AML-193 (cell line): ENCODE measurements around the gene PPP1CC.
"Not testable (repeated sequence)": the region's sequence is repeated elsewhere in the genome, so short reads cannot be mapped to it uniquely, and the experiment has no call there.

Source experiments
- DNase-seq, 2 experiments: peaks; one replicate each; lab custom pipeline; 2025; lab: John Stamatoyannopoulos, UW

PPP1CC gene

DNA sequence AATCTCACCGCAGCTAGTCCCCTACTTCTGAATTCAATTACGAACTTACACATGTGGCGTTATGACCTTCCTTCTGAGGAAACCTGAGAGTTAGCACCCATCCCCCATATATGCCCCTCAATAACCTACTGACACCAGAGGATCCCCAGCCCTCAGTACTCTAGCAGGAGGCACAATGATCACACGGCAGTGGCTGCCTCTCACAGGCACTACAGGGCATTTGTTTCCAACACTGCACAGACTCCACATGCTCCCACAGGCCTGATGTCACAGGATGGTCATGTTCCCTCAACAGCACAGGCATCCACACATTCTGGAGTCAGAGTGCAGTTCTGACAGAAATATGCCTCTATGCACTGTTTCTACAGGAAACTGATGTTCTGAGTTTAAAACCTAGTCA is 17.4 kb downstream of the PPP1CC start:
- DNase-seq, result no peak

DNA sequence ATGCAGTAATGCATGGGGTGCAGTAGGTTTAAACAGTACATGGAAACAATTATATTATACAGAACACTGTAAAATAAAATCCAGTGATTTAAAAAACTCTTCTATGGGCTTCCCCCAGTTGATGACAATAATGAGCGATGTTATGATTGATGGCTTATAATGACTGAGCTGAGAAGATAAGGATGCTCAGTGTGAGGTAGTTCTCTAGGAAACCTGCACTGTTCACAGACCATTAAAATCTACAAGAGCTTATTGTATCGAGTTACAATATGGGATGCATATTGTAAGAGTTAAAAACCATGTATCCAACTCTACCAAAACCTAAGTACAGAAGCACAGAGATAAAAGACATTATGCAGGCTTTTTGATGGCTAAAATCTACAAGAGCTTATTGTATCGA is 19.8 kb downstream of the PPP1CC start:
- DNase-seq, result not testable (repeated sequence)

DNA sequence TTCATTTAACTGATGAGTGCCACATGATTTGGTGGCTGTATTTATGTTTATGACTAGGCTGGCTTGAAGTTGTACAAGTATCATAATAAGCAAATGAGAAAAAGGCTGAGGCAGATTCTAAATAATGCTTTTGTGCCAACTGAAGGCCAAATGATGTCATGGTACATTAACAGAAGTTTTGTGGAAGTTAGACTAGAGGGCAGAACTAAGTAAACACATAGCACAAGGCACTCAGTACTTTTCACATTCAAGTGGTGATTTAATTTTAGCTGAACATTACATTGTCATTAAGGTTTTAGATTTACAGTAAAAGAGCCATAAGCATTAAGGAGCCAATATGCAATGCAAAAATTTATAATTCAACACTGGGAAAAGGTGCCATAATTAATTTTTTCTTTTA is 21.1 kb downstream of the PPP1CC start:
- DNase-seq, result no peak

DNA sequence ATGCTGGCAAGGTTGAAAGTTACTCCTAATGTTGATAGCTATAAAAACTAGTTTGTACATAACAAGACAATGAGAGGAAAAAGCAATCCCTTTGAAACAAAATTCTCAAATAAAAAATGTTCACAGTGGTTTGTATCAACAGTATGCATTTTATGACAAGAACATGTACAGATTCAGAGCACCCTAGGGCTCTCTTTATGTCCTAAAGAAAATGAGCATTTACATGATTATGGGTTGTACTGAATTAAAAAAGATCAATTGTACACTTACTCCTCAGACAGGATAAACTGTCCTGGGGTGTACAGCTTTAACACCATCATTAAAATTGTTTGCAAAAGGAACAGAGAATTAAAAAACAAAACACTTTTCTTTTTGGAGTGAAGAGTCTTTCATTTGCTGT is 22.2 kb downstream of the PPP1CC start:
- no peak for DNase-seq

DNA sequence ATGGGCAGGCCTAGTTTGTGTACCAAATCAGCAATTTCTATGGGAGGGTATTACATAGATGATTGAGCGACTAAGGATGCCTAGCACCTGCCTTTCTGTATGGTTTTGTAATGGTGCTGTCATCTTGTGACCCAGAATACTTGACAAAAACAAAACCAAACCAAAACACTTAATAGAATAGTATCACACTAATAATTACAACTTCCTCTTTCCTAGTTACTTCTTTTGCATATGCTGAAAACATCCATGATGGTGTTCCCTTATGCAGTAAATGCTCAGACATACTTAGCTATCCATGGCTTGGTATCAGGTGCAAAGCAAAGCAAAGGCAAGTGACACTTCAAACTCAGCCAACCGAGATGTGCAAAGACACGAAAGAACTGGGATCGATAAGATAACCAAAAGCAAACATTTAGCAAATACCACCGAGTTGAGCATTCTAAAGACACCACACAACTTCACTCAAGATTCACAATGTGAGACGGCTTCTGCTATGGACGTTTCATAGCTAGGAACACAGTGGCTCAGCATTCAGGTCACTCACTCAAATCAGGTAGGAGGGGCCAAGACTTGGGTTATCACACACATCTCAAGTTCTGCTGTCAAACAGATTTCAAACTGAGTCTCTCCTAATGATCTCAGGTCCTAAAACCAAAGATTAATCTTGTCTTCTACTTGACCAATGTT is 24.3 kb downstream of the PPP1CC start:
- no peak for DNase-seq

DNA sequence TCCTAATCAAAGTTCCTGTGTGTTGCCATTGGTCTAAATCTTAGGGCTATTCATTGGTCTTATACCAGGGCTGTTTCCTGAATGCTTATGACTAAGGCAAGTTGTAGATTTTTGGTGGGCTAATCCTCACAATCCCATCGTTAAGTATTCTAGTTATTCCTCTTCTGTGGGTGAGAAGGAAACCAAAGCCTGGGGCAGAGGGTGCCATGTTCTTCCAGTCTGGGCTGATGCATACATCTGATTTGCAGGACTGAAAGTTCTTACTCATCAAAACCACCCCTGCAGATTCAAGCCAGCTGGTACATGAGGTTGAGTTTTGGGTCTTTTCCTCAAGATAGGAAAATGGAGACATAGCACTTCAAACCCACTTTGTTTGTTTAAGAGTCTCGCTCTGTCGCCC is 25.7 kb downstream of the PPP1CC start:
- DNase-seq, result no peak

DNA sequence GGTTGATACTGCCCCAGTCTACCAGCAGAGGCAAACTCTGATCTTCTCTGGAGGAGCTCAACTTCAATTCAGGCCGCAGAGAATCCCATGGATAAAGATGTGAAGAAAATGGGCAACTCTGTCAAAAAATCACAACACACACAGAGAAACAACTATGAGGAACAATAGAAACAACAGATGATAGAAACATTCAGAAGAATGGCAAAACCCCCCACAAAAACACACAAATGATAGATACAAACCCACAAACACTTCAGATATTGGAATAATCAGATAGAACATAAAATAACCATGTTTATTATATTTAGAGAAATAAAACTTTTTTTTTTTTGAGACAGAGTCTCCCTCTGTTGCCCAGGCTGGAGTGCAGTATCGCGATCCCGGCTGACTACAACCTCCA is 33.8 kb downstream of the PPP1CC start:
- no peak for DNase-seq

DNA sequence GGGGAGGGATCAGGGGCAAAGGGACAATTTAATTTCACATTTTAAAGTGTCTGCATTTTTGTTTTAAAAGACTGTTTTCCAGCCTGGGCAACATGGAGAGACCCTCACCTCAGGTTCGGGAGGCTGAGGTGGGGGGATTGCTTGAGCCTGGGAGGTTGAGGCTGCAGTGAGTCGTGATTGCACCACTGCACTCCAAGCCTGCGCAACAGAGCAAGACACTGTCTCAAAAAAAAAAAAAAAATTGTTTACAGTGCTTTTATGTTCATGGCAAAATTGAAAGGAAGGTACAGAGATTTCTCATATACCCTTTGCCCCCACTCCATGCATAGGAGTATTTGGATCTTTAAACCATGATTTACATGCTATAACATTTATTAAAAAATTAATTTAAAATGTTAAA is 37.4 kb downstream of the PPP1CC start:
- no peak for DNase-seq

DNA sequence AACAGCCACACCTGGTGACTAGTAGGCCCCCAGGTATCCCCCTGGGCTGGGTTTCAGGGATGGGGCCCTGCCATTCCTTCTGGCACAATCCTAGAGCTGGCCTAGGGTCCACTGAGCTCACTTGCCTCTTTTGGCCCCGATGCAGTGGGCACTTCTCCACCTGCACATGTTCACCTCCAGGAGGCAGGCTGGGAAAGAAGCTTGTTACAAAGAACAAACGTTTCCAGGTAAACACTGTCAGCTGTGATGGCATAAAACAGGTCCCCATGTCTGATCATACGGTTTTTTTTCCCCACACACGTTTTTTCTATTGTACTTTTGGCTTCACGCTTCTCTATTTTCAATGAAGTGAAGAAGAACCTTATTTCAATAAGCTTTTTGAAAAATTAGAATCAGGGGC is 37.9 kb downstream of the PPP1CC start:
- DNase-seq, result no peak

DNA sequence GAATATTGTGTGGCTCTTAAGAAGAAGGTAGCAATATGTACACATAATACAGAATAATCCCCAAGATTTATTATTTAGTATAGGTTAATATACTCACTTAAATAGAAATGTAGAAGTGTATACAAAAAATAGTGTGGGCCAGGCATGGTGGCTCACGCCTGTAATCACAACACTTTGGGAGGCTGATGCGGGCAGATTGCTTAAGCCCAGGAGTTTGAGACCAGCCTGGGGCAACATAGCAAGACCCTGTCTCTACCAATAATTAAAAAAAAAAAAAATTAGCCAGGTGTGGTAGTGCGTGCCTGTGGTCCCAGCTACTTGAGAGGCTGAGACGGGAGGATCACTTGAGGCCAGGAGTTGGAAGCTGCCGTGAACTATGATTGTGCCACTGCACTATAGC is 38.5 kb downstream of the PPP1CC start:
- no peak for DNase-seq

DNA sequence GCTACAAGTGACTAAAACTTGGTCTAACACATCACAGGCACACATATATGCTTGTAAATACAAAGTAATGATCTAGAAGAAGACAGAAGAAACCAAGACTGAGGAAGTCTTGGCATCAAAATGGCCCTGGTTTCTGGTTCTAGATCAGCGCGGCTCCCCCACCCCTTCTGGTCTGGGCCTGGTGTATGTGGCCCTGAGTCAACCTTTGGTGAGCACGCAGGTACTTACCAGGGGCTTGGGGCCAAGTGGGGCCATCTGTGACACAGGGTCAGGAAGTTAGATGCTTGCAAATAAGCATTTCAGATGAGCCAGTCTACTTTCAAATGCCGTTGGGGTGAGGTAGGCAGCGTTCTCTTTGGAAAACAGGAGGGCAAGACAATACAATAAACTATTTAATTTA is 40.6 kb downstream of the PPP1CC start:
- no peak for DNase-seq

DNA sequence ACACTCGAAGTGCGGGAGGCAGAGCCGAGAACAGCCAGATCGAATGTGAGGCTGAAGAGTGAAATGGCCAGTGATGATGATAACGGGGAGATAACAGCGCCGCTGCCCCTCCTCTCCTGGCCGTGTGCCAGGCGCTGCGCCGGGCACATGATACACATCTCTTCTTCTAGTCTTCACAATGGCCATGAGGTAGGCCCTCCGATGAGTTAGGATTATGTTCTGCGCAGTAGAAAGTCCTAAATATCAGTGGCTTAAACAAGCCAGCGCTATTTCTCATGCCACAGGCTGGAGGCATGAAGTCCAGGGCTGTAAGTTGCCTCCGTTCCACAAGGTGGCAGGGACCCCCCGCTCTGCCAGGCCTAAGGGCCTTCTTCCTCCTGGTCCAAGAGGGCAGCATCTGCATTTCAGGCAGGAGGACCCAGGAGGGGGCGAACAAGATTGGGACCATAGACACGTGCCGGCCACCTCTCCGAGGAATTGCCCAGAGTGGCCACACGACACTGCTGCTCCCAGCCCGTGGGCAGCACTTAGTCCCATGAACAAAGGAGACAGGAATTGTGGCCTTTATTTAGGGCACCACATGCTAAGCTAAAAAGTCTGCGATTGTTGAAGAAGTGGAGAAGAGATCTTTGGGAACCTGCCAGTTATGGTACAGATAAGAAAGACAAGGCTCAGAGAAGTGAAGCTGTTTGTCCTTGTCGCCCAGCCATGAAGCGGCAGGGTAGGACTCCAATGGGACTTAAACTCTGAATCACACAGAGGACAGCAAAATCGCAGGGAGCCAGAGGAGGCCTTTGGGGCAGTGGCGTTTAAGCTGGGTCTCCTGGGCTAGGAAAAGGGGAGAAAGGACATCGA is 42.9 kb downstream of the PPP1CC start:
- no peak for DNase-seq

DNA sequence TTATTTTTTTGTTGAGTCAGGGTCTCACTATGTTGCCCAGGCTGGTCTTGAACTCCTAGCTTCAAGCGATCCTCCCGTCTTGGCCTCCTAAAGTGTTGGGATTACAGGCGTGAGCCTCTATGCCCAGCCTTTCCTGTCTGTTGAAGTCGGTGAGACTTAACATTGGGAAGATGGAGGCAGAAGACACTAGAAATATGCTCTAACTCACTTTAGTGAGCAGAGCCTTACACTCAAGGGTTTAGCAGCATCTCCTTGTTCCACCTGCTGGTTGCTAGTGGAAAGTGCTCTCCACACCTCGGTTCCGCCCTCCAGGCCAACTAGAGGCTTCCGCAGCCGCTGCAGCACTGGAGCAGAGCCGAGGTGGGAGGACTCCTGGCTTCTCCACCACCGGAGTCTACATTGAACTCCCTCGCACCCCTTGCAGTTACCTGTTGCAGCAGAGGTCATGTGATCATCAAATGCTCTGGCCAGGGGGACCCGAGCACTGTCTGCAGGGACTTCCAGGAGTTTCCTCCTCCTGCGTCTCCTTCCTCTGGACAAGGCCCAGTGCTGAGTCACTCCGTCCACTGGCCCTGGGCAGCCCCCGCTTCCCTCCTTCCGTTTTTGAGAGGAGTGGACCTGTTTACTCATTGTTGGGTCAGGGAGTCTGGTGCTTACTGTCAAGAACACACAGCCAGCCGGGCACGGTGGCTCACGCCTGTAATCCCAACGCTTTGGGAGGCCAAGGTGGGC is 44.4 kb downstream of the PPP1CC start:
- peak; percentile 80 to 83 for DNase-seq

DNA sequence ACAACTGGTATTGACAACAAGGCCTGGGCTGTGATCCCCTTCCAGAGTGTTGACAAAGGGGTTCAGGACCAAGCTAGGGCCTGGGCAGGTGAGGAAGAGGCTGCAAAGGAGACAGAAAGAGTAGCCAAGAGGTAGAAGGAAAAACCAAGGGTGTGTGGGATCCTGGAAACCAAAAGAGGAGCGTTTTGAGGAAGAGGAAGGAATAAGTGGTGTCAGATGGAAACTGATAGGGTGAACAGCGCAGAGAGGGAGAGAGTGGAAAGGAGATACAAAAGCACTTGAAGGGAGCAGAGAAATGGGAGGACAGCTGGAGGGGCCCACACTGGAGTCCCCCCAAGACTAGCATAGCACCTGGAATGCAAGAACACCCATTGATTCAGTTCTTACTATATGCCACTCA is 45.5 kb downstream of the PPP1CC start:
- no peak for DNase-seq

DNA sequence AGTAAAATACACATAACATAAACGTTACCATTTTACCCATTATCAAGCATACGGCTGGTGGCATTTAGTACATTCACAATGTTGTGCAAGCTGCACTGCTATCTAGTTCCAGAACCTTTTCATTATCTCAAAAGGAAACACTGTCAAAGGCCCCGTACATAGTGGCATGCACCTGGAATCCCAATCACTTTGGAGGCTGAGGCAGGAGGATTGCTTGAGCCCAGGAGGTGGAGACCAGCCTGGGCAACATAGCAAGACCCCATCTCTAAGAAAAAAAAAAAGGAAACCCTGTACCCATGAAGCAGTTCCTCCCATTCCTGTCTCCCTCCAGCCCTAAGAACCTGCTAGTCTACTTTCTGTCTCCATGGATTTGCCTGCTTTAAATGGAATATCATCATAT is 46.4 kb downstream of the PPP1CC start:
- no peak for DNase-seq

DNA sequence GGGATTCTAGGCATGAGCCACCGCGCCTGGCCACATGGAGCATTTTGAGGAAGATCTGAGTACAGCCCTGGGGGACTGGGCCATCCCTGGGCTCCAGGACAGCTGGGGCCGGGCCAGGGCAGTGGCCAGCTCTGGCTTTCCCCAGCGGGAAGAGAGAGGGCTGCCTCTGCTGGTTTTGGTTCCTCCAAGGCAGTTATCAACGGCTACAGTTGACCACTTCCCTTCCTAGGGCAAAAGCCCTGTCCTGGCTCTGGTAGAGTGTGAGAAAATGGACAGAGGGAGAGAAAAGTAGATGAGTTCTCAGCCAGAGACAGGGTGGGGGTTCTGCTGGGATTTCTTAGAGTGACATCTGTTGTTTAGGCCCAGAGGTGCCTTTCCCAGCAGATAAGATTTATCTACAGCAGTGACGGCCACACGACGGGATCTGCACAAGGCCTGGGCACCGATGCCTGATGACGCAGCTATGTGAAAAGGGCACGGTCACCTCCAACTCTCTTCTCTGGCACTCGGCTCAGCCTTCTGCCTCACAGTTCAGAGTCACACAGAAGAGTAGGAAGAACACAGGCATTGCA is 48.3 kb downstream of the PPP1CC start:
- peak; percentile 56 to 57 for DNase-seq

DNA sequence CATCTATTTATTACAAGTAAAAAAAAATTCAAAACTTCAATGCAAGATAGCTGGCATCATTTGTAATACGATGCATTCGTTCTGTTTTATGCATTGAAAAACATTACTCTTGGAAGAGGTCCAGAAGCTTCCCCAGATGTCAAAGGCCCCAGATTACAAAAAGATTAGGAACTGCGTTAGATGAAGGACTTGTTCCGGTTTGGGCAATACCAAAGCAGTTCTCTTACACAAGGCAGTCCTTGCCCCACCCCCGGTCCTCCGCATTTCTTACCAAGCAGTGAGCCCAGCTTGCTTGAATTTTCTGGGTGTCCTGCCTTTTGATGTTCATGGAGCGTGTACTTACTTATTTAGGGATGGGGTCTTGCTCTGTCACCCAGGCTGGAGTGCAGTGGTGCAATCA is 49.0 kb downstream of the PPP1CC start:
- peak; percentile 83 to 89 for DNase-seq

DNA sequence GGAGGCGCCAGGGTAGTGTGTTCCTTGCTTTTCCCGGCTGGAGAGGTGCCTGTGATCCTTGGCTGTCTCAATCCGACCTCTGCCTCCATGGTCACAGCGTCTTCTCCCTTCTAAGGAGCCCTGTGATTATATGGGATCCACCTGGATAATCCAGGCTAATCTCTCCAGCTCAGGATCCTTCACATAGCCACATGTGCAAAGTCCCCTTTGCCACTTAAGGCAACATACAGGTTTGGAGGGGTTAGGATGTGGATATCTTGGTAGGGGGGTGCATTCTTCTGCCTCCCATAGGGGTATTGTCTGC is 52.6 kb downstream of the PPP1CC start:
- no peak for DNase-seq

DNA sequence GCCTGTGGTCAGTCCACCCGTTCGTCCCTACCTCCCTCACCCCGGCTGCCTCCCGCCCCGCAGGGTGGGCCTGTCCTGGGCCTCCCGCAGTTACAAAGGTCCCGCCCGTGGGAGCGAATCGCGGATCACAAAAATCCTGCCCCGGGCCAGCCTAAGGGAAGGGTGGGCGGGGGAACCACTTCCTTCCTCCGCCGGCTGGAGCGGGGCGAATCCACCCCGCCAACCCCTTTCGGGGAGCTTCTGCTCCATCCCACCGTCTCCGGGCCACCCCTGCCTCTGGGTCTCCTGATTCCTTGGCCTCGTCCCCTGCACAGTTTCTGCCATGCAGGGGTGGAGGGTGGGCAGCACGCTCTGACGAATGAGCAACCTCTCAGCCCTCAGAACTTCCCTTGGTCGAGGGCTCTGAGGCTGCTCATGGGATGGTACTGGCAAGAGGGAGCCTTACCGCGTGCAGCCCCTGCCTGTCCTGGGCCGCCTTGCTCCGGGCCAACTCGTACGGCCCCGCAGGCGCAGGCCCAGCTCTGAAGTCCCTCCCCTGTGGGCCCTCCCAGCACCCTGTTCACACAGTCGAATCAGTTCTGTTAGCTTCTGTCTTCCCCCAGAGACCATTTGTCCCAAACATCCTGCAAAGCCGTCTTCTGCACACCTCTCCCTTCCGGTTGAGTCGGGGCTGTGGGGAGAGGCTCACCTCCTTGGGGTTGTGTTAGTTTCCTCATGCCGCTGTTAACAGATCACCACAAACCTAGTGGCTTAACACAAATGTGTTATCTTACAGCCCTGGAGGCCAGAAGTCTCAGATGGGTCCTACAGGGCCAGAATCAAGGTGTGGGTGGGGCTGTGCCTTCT is 53.2 kb downstream of the PPP1CC start:
- DNase-seq, result no peak

DNA sequence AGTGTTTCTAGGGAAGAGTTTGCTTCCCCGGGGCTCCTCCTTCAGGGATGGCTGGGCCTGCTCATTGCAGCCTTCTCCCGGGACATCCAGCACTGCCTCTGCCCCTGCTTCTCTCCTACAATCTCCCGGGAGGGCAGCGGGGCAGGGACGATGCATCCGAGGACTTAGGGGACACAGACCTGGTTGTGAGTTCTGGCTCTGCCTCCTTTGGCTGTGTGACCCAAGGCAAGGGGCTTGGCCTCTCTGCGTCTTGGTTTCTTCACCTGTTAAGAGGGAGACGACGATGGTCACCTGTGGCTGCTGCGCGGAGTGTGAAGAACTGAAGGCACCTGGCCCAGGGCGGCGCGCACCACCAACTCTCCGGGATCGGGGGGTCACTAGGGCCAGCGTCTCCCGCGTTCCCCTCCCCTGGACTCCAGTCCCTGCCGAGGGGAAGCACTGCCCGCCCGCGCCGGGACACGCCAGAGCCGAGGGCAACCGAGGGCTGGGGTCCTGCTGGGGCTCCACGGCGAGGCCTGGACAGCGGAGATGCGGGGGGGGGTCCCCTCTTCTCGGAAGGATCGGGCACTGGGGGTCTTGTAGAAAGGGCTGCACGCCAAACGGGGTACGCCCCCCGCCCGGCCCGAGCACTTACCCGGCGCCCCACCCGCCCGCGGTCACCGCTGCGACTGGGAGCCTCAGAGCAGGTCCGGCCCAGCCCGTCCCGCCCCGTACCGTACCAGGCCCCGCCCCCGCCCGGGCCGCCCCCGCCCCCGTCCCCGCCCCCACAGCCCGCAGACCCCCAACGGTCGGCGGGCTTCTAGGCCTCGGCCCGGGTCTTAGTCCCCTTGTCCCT is 54.0 kb downstream of the PPP1CC start, which contains the start of gene HVCN1:
Gene HVCN1, minus strand, starts transcription at position 670 of the 835 bp plus-strand sequence. CDS start 5,870 bp downstream, outside the sequence.
- DNase-seq, result no peak
